NCI-H1694 (cell line): ENCODE data around the gene PVRIG.
"Not testable (repeated sequence)": the region's sequence is repeated elsewhere in the genome, so short reads cannot be mapped to it uniquely, and the experiment has no call there.

Source experiments
- DNase-seq: peaks from one replicate; lab custom pipeline; 2025; lab: John Stamatoyannopoulos, UW

PVRIG gene

DNA sequence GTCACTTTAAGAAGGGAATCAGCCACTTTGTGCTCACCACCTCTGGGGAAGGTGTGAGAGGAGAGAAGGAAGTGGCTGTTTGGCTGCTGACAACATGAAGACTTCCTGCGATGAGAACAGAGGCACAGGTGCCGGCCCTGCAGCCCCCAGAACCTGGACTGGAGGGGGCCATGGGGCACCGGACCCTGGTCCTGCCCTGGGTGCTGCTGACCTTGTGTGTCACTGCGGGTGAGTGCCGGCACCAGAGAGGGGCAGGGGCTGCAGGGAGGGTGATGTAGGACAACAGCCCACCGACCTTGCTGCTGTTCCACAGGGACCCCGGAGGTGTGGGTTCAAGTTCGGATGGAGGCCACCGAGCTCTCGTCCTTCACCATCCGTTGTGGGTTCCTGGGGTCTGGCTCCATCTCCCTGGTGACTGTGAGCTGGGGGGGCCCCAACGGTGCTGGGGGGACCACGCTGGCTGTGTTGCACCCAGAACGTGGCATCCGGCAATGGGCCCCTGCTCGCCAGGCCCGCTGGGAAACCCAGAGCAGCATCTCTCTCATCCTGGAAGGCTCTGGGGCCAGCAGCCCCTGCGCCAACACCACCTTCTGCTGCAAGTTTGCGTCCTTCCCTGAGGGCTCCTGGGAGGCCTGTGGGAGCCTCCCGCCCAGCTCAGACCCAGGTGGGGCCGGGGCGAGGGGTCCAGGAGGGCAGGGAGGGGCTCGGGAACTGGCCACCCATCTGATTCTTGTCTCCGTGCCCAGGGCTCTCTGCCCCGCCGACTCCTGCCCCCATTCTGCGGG lies at the start of gene PVRIG:
TSS of gene PVRIG (plus strand) at position 149 of the 785 bp plus-strand sequence. CDS start at position 171, 22 bp downstream.
- DNase-seq, result not testable (repeated sequence)

DNA sequence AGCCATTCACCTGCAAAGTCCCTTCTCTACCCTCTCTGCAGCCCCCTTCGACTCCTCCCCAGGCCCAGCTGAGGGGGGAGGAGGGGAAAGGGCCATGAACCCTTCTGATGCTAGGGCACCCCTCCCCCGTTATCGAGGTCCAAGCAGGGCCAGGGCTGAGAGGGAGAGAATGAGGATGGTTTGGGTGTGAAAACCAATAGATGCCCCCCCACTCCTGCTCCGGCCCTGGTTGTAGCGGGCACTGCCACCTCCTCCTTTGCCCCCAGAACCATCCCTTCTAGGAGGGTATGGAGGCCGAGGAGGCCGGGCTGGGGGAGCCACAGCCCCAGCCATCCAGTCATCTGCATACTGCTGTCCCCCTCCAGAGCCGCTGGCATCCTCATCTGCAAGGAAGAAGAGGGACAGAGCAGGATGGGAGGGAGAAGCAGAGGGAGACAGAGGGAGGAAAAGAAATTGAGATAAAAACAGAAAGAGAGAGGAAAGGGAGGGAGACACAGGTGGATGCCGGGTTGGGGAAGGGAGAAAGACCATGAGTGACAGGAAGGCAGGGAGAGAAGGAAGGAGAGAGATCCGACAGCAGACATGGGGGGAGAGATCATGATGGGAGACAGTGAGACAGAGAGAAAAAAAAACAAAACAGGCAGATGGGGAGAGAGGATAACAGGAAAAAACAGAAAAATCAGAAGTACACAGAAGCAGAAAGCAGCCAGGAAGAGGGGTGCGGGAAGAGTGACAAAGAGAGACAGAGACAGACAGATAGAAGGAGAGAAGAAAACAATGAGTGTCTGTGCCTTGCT lies 49.5 kb upstream of the PVRIG start:
- no peak for DNase-seq

DNA sequence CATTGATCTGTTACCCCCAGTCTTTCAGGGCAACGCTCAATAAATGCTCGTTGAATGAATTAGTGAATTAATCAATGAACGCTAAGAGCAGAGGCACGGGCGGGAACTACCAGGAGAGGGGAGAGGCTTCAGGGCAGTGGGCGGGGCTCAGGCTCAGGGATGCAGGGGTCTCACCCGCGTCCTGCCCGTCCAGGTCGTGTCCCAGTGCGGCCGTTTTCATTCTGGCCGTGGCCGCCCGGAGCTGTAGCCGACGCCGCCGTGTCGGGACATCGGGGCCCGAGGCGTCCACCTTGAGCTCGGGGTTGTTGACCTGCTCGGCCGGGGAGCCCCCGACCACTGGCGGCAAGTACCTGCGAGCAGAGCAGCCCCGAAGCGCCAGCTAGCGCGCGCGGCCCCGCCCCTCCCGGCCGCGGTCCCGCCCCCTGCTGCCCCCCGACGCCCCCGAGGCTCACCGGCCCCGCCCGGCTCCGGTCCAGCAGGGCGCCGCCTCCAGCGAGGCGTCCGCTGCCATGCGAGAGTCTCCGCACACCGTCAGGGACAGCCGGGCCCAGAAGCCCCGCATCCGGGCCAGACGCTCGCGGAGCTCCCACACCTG lies 48.6 kb upstream of the PVRIG start:
- no peak for DNase-seq

DNA sequence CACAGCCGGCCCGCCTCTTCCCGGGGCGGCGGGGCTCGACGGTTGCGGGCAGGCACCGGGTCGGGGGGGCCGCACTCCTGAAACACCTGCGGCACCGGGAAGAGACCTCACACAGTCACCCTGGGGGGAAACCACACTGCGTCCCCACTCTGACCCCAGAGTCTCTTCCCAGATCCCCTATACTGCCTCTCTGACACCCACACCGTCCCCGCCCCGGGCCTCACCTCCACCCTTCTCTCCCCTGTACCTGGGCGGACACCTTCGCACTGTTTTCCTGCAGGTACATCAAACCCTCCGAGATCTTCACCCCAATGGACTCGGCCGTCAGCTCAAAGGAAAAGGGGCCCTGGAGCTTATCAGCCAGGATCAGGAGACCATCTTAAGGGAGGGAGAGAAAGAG lies 47.9 kb upstream of the PVRIG start:
- no peak for DNase-seq

DNA sequence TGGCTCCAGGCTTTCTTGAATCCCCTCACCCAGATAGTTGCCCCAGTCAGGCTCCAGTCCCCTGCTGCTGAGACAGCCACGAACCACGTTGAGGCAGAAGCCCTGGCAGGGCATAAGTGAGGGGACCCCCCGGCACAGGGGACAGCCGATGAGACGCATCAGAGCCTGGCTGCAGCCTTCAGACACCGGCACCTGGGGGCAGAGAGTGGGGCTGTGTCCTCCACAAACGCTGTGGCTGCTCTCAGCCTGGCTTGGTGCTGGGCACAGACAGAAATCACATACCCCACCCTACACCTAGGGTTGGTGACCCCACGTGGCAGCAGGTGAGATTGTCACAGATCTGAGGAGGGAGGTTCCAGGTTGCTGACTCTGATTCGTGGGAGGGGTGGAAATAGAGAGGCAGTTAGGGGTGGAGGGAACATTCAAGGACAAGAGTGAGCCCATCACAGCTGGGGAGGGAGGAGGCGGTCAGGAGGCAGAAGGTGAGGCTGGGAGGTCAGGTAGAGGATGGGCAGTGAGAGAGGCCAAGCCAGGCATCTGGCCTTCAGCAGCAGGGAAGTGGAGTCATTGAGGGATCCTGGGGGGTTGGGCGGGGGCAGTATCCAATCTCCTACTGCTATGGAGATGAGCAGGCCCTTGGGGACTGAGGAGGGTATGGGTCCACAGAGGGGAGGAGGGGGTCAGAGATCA lies 45.8 kb upstream of the PVRIG start:
- DNase-seq, result no peak

GRCh38 chr7:100174582-100174981 lies 45.2 kb upstream of the PVRIG start:
- no peak for DNase-seq

DNA sequence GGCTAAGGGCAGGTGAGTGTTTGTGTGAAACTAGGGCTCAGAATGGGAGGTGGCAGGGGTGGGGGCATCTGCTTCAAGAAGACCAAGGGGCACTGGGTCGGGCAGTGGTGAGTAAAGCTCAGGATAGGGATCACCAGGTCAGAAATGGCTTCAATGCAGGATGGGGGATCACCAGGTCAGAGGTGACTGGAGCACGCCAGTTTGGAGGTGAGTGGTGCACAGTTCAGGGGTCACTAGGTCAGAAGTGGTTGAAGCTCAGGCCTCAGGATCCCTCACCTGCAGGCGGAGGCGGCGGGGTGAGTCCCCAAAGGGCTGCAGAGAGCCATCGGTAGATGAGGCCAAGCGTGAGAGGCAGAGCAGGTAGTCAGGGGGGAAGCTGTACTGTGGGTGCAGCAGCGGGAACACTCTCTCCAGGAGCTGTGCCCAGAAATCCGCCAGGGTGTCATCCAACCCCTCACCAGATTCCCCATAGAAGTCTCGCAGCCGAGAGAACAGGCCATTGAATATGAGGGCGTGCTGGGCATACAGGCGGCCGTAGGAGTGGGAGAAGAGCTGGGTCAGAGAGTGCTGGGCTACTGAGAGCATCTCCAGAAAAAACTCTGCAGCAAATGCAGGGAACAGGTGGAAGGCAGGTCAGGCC lies 44.3 kb upstream of the PVRIG start:
- DNase-seq, result no peak

DNA sequence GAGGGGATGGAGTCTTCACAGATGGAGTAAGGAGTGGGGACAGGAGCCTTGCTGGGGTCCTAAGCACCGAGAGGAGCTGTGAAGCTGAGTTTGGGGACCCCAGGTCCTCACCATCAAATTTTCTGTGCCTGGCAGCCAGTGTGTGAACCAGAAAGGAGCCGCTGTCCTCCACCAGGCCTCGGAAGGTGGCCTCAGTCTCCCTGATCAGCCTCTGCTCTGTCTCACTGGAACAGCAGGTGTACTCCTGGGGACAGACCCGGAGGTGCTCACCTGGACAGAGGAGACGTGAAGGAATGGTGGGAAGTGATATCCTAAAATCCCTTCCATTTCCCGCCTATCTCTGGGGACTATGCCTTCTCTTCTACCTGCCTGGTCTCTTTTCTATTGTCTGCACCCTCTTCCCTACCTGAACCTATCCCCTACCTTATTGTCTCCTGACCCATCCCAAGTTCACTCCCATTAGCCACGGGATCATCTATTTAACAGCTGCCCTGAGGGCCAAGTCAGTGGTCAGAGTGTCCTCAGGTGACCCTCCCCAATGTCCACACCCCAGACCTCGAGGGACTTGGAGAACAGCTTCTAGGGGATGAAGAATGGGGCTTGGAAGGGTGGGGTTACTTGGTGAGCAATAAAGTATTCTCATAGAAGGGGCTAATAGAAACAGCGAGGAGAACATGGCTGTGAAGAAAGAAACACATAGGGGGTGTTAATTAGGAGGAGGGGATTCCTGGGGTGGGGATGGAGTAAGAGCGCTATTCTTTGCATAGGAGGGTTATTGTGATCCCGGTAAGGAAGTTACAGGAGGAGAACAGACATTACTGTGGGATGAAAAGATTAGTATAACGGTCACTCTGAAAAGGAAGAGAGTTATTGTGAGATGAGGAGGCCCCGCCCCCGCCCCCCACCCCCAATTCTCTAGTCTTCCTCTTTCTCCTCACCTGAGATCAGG lies 43.4 kb upstream of the PVRIG start:
- no peak for DNase-seq

GRCh38 chr7:100177045-100178001 lies 42.4 kb upstream of the PVRIG start, which contains the start of the genes GPC2 and STAG3:
TSS of gene GPC2 (minus strand) at chr7:100177381. CDS start at chr7:100177199, 182 bp downstream.
TSS of gene STAG3 (plus strand) at chr7:100177918. CDS start at chr7:100180557, 2,639 bp downstream.
- DNase-seq, result peak; percentile 96

DNA sequence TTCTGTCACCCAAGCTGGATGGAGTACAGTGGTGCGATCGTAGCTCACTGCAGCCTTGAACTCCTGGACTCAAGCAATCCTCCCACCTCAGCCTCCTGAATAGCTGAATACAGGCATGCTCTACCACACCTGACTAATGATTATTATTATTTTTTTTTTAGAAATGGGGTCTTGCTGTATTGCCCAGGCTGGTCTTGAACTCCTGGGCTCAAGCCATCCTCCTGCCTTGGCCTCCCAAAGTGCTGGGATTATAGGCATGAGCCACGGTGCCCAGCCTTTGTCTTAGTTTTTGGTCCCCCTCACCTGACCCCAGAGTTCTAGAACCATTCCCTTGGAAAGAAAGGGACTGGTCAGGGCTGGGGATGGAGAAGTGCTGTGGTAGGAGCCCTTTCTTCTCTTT lies 39.7 kb upstream of the PVRIG start:
- DNase-seq, result not testable (repeated sequence)

GRCh38 chr7:100182616-100183015 lies 37.1 kb upstream of the PVRIG start:
- DNase-seq, result not testable (repeated sequence)

DNA sequence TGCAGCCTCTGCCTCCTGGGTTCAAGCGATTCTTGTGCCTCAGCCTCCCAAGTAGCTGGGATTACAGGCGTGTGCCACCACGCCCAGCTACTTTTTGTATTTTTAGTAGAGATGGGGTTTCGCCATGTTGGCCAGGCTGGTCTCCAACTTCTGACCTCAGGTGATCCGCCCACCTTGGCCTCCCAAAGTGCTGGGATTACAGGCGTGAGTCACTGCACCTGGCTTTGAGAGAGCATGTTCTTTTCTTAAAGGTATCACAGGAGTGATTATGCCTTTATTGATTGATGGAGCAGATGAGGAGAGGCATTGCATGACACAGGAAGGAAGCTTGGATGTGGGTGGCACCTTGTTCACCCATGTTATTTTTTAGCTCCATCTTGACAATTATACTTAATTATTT lies 36.7 kb upstream of the PVRIG start:
- not testable (repeated sequence) for DNase-seq

- no peak for DNase-seq
Observed at GRCh38 chr7:100185726-100186125, 34.0 kb upstream of the PVRIG start.

DNA sequence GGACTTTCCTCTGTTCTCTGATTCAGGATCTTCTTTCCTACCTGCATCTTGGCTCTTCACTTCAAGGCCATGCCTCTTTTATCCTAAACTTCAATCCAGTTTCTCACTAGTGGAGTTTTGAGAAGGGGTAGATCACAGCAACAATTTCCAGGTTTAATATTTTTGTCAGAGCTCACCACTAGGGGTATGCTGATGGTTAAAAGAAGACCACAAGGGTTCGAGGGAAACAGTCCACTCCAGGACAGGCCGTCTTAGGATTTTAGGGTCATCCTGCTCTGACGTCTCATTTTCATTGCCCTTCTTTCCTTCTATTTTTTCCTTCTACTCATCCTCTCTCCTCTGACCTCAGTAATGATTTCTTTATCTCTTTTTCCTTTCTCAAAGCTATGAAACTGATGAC lies 30.7 kb upstream of the PVRIG start:
- DNase-seq, result no peak

GRCh38 chr7:100190048-100190711 lies 29.6 kb upstream of the PVRIG start:
- no peak for DNase-seq

GRCh38 chr7:100191775-100192174 lies 28.0 kb upstream of the PVRIG start:
- DNase-seq, result no peak

GRCh38 chr7:100192281-100192862 lies 27.4 kb upstream of the PVRIG start:
- DNase-seq, result not testable (repeated sequence)

DNA sequence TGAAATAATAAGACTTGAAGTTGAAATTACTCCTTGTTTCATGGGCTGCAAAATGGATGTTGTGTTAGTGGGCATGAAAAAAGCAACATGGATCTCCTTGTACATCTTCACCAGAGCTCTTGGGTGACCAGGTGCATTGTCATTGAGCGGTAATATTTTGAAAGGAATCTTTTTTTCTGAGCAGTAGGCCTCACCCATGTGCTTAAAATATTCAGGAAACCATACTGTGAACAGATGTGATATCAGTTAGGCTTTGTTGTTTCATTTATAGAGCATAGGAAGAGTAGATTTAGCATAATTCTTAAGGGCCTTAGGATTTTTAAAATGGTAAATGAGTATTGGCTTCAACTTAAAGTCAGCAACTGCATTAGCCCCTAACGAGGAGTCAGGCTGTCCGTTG lies 26.8 kb upstream of the PVRIG start:
- DNase-seq, result no peak
